ENCODE data around the gene SLC26A6. TPM values are rescaled to one million over a fixed set of nuclear protein-coding genes. Genes with fewer than 3 reads are reported as not detected.
A peak's percentile ranks its signal among the peaks of the same experiment; 100 is the strongest.

SLC26A6 gene
- total RNA-seq, 1 experiment from 2014 or later, result 47.4 TPM

DNA sequence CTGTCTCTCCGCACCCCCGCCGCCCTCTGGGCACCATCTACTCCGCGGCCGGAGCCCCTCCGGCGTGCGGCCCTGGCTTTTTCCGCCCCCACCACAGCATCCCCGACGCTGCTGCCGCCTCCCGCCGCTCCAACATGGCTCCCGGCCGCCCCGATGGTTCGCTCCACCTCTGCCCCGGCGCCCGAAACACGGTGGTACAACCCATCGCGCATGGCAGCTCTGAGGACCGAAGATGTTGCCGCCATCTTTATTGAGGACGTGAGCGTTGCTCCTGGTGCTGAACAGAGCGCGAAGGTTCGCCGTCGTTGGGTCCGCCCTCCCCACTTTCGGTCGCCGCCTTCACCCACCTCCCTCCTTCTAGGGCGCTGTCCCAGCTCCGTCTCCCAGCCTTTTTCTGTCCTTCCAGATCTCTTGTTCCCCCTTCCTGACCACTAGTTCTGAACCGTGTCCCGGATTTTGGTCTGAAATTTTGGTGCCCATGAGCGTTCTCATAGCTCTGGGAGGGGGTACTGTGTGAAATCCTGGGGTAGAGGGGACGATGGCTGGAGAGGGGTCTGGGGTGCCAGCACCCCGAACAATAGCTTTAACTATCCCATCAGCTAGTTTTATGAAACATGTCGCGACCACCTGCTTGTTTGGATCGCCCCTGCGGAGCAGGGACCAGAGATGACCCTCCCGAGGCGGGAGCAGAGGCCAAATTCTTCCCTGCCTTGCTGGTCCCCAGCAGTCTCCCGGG lies 27.7 kb upstream of the SLC26A6 start, which contains the start of gene CELSR3:
CELSR3 (minus strand) TSS at position 134 of the 736 bp plus-strand sequence. CDS start 252 bp downstream, outside the sequence.
- H3K4me1 Mint-ChIP-seq (ENCODE audit: insufficient read depth, unreplicated experiment), result peaks cover 6% of the 10 kb centered on the region
- peak; percentile 90 for DNase-seq (ENCODE audit: unreplicated experiment)
- no peaks in the 10 kb centered on the region for H3K9me3 Mint-ChIP-seq (ENCODE audit: unreplicated experiment)
- H3K27ac Mint-ChIP-seq (ENCODE audit: low read depth, unreplicated experiment), result peak within 1 kb of the TSS; percentile 99
- ChIA-PET POLR2A (interaction anchor here (0.6 to 5.1 kb wide), 40 partner anchors 9 to 394 kb away, joined by 3 to 88 read pairs (median 5); partner anchors contain the start of genes ARIH2, ATRIP, CCDC51 and IP6K2), CTCF (interaction anchor here (0.6 to 3.5 kb wide), 8 partner anchors 9 to 250 kb away, joined by 3 to 16 read pairs (median 3); partner anchors contain the start of gene SLC26A6)
- H3K4me3 Mint-ChIP-seq (ENCODE audit: unreplicated experiment), result peak within 1 kb of the TSS; percentile 96
- TSS peak; percentile 91 for BruUV-seq (replicated peaks)
- intact Hi-C loops (cut with micrococcal nuclease), result loop anchor here (1.0 to 5.0 kb wide), 3 partner anchors 28 to 196 kb away; partner anchors contain the start of gene SLC26A6
- H3K27me3 Mint-ChIP-seq (ENCODE audit: insufficient read depth, unreplicated experiment), result no peaks in the 10 kb centered on the region
- TF ChIP-seq, protein P1, sequence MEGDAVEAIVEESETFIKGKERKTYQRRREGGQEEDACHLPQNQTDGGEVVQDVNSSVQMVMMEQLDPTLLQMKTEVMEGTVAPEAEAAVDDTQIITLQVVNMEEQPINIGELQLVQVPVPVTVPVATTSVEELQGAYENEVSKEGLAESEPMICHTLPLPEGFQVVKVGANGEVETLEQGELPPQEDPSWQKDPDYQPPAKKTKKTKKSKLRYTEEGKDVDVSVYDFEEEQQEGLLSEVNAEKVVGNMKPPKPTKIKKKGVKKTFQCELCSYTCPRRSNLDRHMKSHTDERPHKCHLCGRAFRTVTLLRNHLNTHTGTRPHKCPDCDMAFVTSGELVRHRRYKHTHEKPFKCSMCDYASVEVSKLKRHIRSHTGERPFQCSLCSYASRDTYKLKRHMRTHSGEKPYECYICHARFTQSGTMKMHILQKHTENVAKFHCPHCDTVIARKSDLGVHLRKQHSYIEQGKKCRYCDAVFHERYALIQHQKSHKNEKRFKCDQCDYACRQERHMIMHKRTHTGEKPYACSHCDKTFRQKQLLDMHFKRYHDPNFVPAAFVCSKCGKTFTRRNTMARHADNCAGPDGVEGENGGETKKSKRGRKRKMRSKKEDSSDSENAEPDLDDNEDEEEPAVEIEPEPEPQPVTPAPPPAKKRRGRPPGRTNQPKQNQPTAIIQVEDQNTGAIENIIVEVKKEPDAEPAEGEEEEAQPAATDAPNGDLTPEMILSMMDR (IDR thresholded peaks at IDR 0.05; ENCODE audit: unreplicated experiment), result no peak
- H3K36me3 Mint-ChIP-seq (ENCODE audit: insufficient read depth, unreplicated experiment), result peaks cover 57% of the 10 kb centered on the region

DNA sequence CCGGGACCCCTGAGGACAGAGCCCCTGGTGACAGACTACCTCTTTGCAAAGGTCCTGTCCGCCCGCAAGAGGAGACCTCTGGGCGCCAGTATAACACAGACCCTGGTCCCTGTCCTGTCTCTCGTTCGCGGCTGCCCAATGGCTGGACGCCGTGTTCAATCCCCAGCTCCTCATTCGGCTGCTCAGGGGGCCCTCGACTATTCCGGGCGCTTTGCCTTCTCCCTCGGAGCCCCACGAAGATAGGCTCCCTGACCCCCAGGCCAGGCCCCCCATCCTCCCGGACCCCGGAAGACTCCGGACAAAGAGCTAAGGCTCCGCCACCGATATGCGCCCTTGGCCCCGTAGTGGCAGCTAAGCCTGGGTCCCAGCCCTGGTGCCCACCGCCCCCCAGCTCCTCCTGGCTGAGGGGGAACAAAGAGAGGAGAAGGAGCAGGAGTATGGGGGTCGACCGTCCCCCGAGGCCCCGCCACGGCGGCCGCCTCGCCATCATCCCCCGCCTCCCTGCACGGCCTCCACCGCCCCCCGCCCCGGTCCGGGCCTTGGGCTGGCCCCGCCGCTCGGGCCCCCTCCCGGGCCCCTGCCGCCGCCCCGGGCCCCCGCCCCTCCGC lies 27.0 kb upstream of the SLC26A6 start:
- CTCF ChIA-PET, result interaction anchor here (0.6 to 3.5 kb wide), 5 partner anchors 10 to 250 kb away, joined by 3 to 16 read pairs (median 3); partner anchors contain the start of gene SLC26A6
- intact Hi-C loops (cut with micrococcal nuclease), result loop anchor here (5.0 kb wide), 1 partner anchor 195 kb away; a partner anchor contains a TSS

GRCh38 chr3:48661501-48662144 lies 26.4 kb upstream of the SLC26A6 start:
- Mint-ChIP-seq H3K4me1 (ENCODE audit: insufficient read depth, unreplicated experiment) (peaks cover 6% of the 10 kb centered on the region), H3K27me3 (ENCODE audit: insufficient read depth, unreplicated experiment) (no peaks in the 10 kb centered on the region), H3K4me3 (ENCODE audit: unreplicated experiment) (peak overlapping the region; percentile 96), H3K36me3 (ENCODE audit: insufficient read depth, unreplicated experiment) (peaks cover 51% of the 10 kb centered on the region), H3K27ac (ENCODE audit: low read depth, unreplicated experiment) (no peak overlapping the region), H3K9me3 (ENCODE audit: unreplicated experiment) (no peaks in the 10 kb centered on the region)
- peak; percentile 23 for DNase-seq (ENCODE audit: unreplicated experiment)
- no TSS peak for BruUV-seq (replicated peaks)
- TF ChIP-seq, protein P1 (IDR thresholded peaks at IDR 0.05; ENCODE audit: unreplicated experiment), result no peak
- intact Hi-C loops (cut with micrococcal nuclease), result loop anchor here (5.0 kb wide), 1 partner anchor 194 kb away; a partner anchor contains a TSS
- CTCF ChIA-PET, result no interaction called here
- POLR2A ChIA-PET, result interaction anchor here (1.0 to 5.1 kb wide), 12 partner anchors 9 to 229 kb away, joined by 3 to 88 read pairs (median 6); partner anchors contain the start of genes IP6K2, PFKFB4 and SLC26A6

More for the DNA sequence above, 27.0 kb upstream of the SLC26A6 start:
- Mint-ChIP-seq H3K27me3 (ENCODE audit: insufficient read depth, unreplicated experiment) (no peaks in the 10 kb centered on the region), H3K4me3 (ENCODE audit: unreplicated experiment) (peak overlapping the region; percentile 96), H3K4me1 (ENCODE audit: insufficient read depth, unreplicated experiment) (peaks cover 6% of the 10 kb centered on the region), H3K27ac (ENCODE audit: low read depth, unreplicated experiment) (no peak overlapping the region), H3K9me3 (ENCODE audit: unreplicated experiment) (no peaks in the 10 kb centered on the region), H3K36me3 (ENCODE audit: insufficient read depth, unreplicated experiment) (peaks cover 55% of the 10 kb centered on the region)
- BruUV-seq (replicated peaks), result no TSS peak
- TF ChIP-seq, protein P1 (IDR thresholded peaks at IDR 0.05; ENCODE audit: unreplicated experiment), result no peak
- no peak for DNase-seq (ENCODE audit: unreplicated experiment)
- POLR2A ChIA-PET, result interaction anchor here (0.6 to 5.1 kb wide), 28 partner anchors 9 to 394 kb away, joined by 3 to 88 read pairs (median 7); partner anchors contain the start of genes ARIH2, CCDC51, IP6K2 and NCKIPSD

Data from MCF 10A (cell line).